Smooth muscle cell (in vitro differentiated cells): ENCODE results near the gene MGLL. TPM values are rescaled to one million over a fixed set of nuclear protein-coding genes. Genes with fewer than 3 reads are reported as not detected.

Source experiments
- DNase-seq: peaks from one replicate; lab custom pipeline; 2025; ENCODE audit not compliant: unreplicated experiment; lab: John Stamatoyannopoulos, UW
- H2AFZ ChIP-seq: fragments of 200-600 bp; sonication (generic); 2 replicates; pipeline ENCODE4 v1.6.0; 2016; ENCODE audit warnings: antibody characterized with exemption, low read depth, mild to moderate bottlenecking
- H3F3A ChIP-seq: fragments of 200-600 bp; sonication (generic); 2 replicates; pipeline ENCODE4 v1.6.0; 2017; ENCODE audit warnings: antibody characterized with exemption, low read depth
- H3K27ac ChIP-seq: fragments of 200-600 bp; sonication (generic); 2 replicates; pipeline ENCODE4 v1.5.1; 2016; ENCODE audit warnings: low read depth, mild to moderate bottlenecking
- H3K27me3 ChIP-seq: fragments of 200-600 bp; sonication (generic); 2 replicates; pipeline ENCODE4 v1.6.1; 2016; ENCODE audit warnings: low read depth, mild to moderate bottlenecking
- H3K36me3 ChIP-seq: fragments of 200-600 bp; sonication (generic); 2 replicates; pipeline ENCODE4 v1.5.1; 2016; ENCODE audit warnings: low read depth
- H3K4me1 ChIP-seq: fragments of 200-600 bp; sonication (generic); 2 replicates; pipeline ENCODE4 v1.5.1; 2016; ENCODE audit warnings: low read depth
- H3K4me2 ChIP-seq: fragments of 200-600 bp; sonication (generic); 2 replicates; pipeline ENCODE4 v1.6.0; 2016; ENCODE audit warnings: mild to moderate bottlenecking
- H3K4me3 ChIP-seq: fragments of 200-600 bp; sonication (generic); 2 replicates; pipeline ENCODE4 v1.5.1; 2016; ENCODE audit warnings: mild to moderate bottlenecking
- H3K79me2 ChIP-seq: fragments of 200-600 bp; sonication (generic); 2 replicates; pipeline ENCODE4 v1.6.0; 2016; ENCODE audit warnings: low read depth, mild to moderate bottlenecking
- H3K9ac ChIP-seq: fragments of 200-600 bp; sonication (generic); 2 replicates; pipeline ENCODE4 v1.6.0; 2016; ENCODE audit warnings: low read depth
- H3K9me3 ChIP-seq: fragments of 200-600 bp; sonication (generic); replicated peaks from 2 replicates; pipeline ENCODE4 v1.5.1; 2016; ENCODE audit warnings: low read depth
- H4K20me1 ChIP-seq: fragments of 200-600 bp; sonication (generic); 2 replicates; pipeline ENCODE4 v1.6.0; 2016; ENCODE audit warnings: low read depth
- WGBS: methylation state at CpG from one replicate; pipeline ENCODE4 v1.1.7; 2016; ENCODE audit warnings: low lambda C conversion rate; 5-methylcytosine and 5-hydroxymethylcytosine counted together
- polyA plus RNA-seq: library from polyadenylated mRNA; unstranded; fragments of >200 nt; fragmentation: Nextera tagmentation; extraction: Ambion mirVana; gene quantifications from 2 replicates; pipeline ENCODE4 v1.2.1, GENCODE V29; 2016
- total RNA-seq: library from RNA; depleted of rRNA; stranded (reverse); fragments of >200 nt; gene quantifications from 2 replicates; pipeline ENCODE4 v1.2.3, GENCODE V29; 2014
- TF ChIP-seq, protein P1 (sequence below): fragments of 200-600 bp; sonication (generic); IDR thresholded peaks from 2 replicates; pipeline ENCODE4 v1.5.1; 2017; ENCODE audit warnings: borderline replicate concordance, mild to moderate bottlenecking, antibody characterized with exemption; ENCODE audit not compliant: insufficient read depth, poor library complexity, severe bottlenecking

MGLL gene
- total and polyA plus RNA-seq, 2 experiments from 2014 or later, result 13.6 to 22.5 TPM

- no peak overlapping the region for H3K27ac ChIP-seq
- H3K27me3 ChIP-seq, result no peaks in the 10 kb centered on the region
- H3K4me2 ChIP-seq, result peak overlapping the region; percentile 39
- no peak overlapping the region for H2AFZ ChIP-seq
- H3K9ac ChIP-seq, result no peak overlapping the region
- H3K36me3 ChIP-seq, result no peaks in the 10 kb centered on the region
- H4K20me1 ChIP-seq, result no peaks in the 10 kb centered on the region
- H3K79me2 ChIP-seq, result no peaks in the 10 kb centered on the region
- no peaks in the 10 kb centered on the region for H3K9me3 ChIP-seq
- peaks cover 4% of the 10 kb centered on the region for H3F3A ChIP-seq
- TF ChIP-seq, protein P1, sequence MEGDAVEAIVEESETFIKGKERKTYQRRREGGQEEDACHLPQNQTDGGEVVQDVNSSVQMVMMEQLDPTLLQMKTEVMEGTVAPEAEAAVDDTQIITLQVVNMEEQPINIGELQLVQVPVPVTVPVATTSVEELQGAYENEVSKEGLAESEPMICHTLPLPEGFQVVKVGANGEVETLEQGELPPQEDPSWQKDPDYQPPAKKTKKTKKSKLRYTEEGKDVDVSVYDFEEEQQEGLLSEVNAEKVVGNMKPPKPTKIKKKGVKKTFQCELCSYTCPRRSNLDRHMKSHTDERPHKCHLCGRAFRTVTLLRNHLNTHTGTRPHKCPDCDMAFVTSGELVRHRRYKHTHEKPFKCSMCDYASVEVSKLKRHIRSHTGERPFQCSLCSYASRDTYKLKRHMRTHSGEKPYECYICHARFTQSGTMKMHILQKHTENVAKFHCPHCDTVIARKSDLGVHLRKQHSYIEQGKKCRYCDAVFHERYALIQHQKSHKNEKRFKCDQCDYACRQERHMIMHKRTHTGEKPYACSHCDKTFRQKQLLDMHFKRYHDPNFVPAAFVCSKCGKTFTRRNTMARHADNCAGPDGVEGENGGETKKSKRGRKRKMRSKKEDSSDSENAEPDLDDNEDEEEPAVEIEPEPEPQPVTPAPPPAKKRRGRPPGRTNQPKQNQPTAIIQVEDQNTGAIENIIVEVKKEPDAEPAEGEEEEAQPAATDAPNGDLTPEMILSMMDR, result no peak
- no peak overlapping the region for H3K4me3 ChIP-seq
- peaks cover 16% of the 10 kb centered on the region for H3K4me1 ChIP-seq
- WGBS, result 85% methylated on average over 12 of the region's 12 CpGs
- no peak for DNase-seq
Measured at GRCh38 chr3:127785711-127786265, 36.5 kb downstream of the MGLL start.

DNA sequence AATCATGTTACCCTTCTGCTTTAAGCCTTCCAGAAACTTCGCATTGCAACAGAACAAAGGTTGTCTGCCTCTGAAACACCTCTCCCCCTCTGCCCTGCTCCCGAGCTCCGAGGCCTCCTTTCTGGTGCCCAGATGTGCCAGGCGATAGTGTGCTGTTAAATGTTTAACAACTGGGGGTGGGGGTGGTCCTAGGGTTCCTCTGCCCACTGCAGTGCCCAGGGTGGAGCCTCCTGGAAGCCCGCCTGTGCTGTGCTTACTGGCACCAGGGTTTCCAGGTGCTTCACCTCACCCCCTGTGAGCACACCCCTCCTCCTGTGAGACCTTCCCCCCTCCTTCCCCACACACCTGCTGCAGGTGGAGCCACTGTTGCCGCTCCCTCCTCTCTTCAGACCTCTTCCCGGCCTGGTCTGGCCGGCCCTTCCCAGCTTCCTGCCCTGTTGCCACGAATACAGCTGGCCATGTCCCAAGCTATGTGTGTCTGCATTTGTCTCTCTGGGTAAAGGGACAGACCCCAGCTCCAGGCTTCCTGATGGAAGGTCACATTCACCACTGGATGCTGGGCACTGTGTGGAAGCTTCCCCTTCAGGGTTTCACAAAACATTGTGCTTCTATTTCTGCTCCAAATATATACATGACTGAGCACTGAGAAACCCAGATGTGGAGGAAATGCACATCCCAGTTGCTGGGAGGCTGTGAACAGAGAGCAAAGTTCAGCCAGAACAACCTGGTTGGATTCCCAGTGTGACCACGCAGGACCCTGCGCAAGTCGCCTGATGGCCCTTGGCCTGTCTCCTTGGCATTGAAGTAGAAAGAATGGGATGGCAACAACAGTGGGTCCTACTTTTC, 37.2 kb downstream of the MGLL start:
- no peaks in the 10 kb centered on the region for H4K20me1 ChIP-seq
- no peak overlapping the region for H3K27ac ChIP-seq
- no peaks in the 10 kb centered on the region for H3K79me2 ChIP-seq
- H2AFZ ChIP-seq, result no peak overlapping the region
- peaks cover 4% of the 10 kb centered on the region for H3F3A ChIP-seq
- peaks cover 12% of the 10 kb centered on the region for H3K4me1 ChIP-seq
- no peaks in the 10 kb centered on the region for H3K36me3 ChIP-seq
- no peak overlapping the region for H3K4me2 ChIP-seq
- TF ChIP-seq, protein P1, result no peak
- no peak overlapping the region for H3K9ac ChIP-seq
- H3K4me3 ChIP-seq, result no peak overlapping the region
- WGBS, result 88% methylated on average over 12 of the region's 12 CpGs
- H3K9me3 ChIP-seq, result no peaks in the 10 kb centered on the region
- no peaks in the 10 kb centered on the region for H3K27me3 ChIP-seq
- DNase-seq, result no peak

- Histone ChIP-seq H3K27me3 (no peaks in the 10 kb centered on the region), H3K4me3 (no peak overlapping the region), H3K4me2 (no peak overlapping the region), H3K4me1 (peaks cover 12% of the 10 kb centered on the region), H3K79me2 (no peaks in the 10 kb centered on the region), H2AFZ (no peak overlapping the region), H3K9ac (no peak overlapping the region), H3K36me3 (no peaks in the 10 kb centered on the region), H3K27ac (no peak overlapping the region), H4K20me1 (no peaks in the 10 kb centered on the region), H3K9me3 (no peaks in the 10 kb centered on the region), H3F3A (peaks cover 4% of the 10 kb centered on the region)
- DNase-seq, result no peak
- WGBS, result 94% methylated on average over 7 of the region's 7 CpGs
- TF ChIP-seq, protein P1, result no peak
Measured at GRCh38 chr3:127784283-127784682, 38.0 kb downstream of the MGLL start.
